ENCODE measurements around the gene LPAR2.

The LPAR2 gene

GRCh38 chr19:19636573-19637185, 8.7 kb upstream of the LPAR2 start:
- no peak for DNase-seq (ENCODE audit: low read depth)
- no peak overlapping the region for H3K4me3 ChIP-seq (ENCODE audit: low read depth, low read length)
- TF ChIP-seq CTCF (conservative IDR thresholded peaks at IDR 0.05; ENCODE audit: low read depth, low read length) = no peak

GRCh38 chr19:19635313-19635702, 7.3 kb upstream of the LPAR2 start:
- no peak overlapping the region for H3K4me3 ChIP-seq (ENCODE audit: low read depth, low read length)
- no peak for TF ChIP-seq CTCF (conservative IDR thresholded peaks at IDR 0.05; ENCODE audit: low read depth, low read length)
- DNase-seq (ENCODE audit: low read depth) = no peak

GRCh38 chr19:19634516-19635312, 6.7 kb upstream of the LPAR2 start:
- H3K4me3 ChIP-seq (ENCODE audit: low read depth, low read length) = no peak overlapping the region
- DNase-seq (ENCODE audit: low read depth) = no peak
- TF ChIP-seq CTCF (conservative IDR thresholded peaks at IDR 0.05; ENCODE audit: low read depth, low read length) = no peak

GRCh38 chr19:19633711-19634515, 5.9 kb upstream of the LPAR2 start:
- no peak for TF ChIP-seq CTCF (conservative IDR thresholded peaks at IDR 0.05; ENCODE audit: low read depth, low read length)
- no peak overlapping the region for H3K4me3 ChIP-seq (ENCODE audit: low read depth, low read length)
- DNase-seq (ENCODE audit: low read depth) = no peak

- TF ChIP-seq CTCF (conservative IDR thresholded peaks at IDR 0.05; ENCODE audit: low read depth, low read length) = no peak
- H3K4me3 ChIP-seq (ENCODE audit: low read depth, low read length) = no peak overlapping the region
- no peak for DNase-seq (ENCODE audit: low read depth)
These were observed 4.6 kb upstream of the LPAR2 start for GRCh38 chr19:19632661-19633060.

GRCh38 chr19:19631346-19631745, 3.3 kb upstream of the LPAR2 start:
- H3K4me3 ChIP-seq (ENCODE audit: low read depth, low read length) = no peak overlapping the region
- no peak for TF ChIP-seq CTCF (conservative IDR thresholded peaks at IDR 0.05; ENCODE audit: low read depth, low read length)
- no peak for DNase-seq (ENCODE audit: low read depth)
